Activated CD4-positive, alpha-beta T cell treated with anti-CD3 and anti-CD28 coated beads, Interleukin-2, amount 50 U/mL, for 24 hours (primary cell): ENCODE results near the gene MIXL1.
"Not testable (repeated sequence)": the region's sequence is repeated elsewhere in the genome, so short reads cannot be mapped to it uniquely, and the experiment has no call there.

Source experiments
- DNase-seq, 2 donors: peaks; one replicate each; pipeline ENCODE4 v3.0.0-alpha.2; 2020; ENCODE audit warnings: low read depth in 1 of 2, low spot score in 1 of 2

Gene MIXL1

GRCh38 chr1:226223157-226223785 is at the start of gene MIXL1:
Gene MIXL1, plus strand, starts transcription at chr1:226223664. Its CDS starts 18 bp downstream, at chr1:226223682.
- DNase-seq = no peak

GRCh38 chr1:226176870-226177269 is 46.6 kb upstream of the MIXL1 start:
- DNase-seq = no peak

GRCh38 chr1:226181996-226182714 is 41.3 kb upstream of the MIXL1 start:
- DNase-seq = no peak

DNA sequence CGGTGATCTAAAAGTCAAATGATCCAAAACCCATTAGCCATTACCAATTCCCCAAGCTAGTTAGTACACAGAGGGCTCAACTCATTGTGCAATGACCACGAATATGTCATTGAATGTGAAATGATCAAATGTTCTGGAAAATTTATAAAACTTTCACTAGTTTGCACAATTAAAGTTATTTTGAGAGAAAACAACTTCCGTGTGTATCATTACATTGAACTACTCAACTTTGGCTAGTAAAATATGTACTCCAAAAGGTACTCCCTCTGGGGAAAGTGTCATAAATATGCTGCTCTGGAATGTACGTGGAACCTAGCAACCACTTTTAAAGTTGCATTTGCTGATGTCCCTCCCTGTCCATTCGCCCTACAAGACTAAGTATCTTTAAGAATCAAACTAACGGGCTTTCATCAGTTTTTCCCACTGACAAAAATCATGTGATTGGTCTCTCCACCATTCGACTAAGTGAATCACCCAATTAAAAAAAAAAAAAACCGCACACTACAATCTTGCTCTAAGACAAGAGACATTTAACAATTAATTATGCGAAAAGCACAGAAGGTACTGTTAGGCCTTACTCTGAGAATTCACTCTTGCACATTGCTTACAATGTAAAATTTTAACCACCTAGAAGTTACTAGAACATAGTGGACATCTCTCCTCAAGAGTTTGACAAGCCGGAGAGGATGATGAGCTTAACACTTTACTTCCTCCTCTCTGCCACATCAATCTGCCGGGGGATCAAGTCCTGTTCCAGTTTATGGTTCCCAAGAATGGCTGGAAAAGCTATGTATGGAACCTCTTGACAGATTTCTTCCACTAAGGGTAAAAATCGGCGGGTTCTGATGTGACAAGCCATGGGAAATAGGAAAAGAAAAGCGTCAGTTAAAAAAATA is 38.1 kb upstream of the MIXL1 start:
- DNase-seq = no peak

- peak; percentile 61 to 83 for DNase-seq
Observed at GRCh38 chr1:226186124-226187018, 37.1 kb upstream of the MIXL1 start, which contains the start of gene ACBD3. Gene ACBD3, minus strand, starts transcription at chr1:226186741. Its CDS starts 66 bp downstream, at chr1:226186675.

DNA sequence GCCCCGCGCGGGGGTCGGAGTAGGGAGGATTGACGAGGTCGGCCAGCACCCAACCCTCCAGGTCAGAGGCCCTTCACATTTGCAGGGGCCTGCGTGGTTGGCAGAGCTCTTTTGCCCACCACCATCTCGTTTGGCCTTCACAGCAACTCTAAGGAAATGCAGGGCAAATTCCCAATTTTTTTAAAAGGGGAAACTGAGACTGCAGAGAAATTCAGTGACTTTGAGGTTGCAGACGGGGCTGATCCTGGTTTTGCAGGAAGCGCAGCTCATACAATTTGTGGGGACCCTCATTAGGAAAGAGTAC is 36.5 kb upstream of the MIXL1 start:
- no peak for DNase-seq

- no peak for DNase-seq
Observed at GRCh38 chr1:226187380-226187779, 36.1 kb upstream of the MIXL1 start.

DNA sequence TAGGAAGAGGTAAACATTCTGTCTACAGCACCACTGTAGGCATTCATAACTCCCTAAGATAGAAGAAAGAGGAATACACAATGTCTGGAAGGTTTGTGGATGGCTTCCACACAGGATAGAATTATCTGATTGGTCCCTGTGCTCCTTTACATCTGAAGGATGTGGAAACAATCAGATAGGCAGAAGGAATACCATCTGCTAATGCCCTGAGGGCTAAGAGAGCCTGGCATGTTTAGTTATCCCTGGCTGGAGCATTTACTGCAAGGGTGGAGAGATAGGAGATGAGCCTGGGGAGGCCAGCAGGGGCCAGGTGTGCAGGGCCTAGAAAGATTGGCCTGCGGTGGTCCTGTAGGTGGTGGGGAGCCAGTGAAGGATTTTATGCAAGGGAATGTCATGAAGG is 28.3 kb upstream of the MIXL1 start:
- DNase-seq = no peak

GRCh38 chr1:226199971-226200370 is 23.5 kb upstream of the MIXL1 start:
- no peak for DNase-seq

- no peak for DNase-seq
Observed at GRCh38 chr1:226201029-226201593, 22.4 kb upstream of the MIXL1 start.

- DNase-seq = no peak
Observed at GRCh38 chr1:226202246-226202645, 21.2 kb upstream of the MIXL1 start.

DNA sequence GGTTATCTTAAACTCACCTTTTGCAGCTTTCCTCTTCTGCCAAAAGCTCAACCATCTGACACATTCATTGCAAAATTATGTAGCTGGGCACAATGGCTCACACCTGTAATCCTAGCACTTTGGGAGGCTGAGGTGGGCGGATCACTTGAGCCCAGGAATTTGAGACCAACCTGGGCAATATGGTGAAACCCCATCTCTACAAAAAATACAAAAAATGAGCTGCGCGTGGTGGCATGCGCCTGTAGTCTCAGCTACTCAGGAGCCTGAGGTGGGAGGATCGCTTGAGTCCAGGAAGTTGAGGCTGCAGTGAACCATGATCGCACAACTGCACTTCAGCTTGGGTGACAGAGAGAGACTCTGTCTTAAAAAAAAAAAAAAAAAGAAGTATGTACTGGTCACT is 20.8 kb upstream of the MIXL1 start:
- DNase-seq = not testable (repeated sequence)

DNA sequence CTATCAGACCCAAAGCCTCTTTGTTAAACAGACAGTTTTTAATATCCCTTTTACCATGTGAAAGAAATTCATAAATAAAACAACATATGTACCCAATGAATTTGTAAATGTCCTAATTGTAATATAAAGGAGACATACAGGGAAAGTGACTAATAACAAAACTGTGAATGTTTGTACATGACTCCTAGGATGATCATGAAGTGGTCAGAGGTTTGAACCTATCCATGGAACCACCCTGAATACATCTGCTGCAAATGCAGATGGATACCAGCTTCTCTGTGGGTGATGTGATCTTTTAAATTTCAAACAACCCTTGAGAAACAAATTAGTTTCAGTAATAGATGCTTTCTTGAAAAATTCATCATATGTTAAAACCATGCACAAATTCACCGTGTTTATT is 20.2 kb upstream of the MIXL1 start:
- no peak for DNase-seq

GRCh38 chr1:226203655-226204054 is 19.8 kb upstream of the MIXL1 start:
- DNase-seq = no peak

- no peak for DNase-seq
Observed at GRCh38 chr1:226204198-226204597, 19.3 kb upstream of the MIXL1 start.

DNA sequence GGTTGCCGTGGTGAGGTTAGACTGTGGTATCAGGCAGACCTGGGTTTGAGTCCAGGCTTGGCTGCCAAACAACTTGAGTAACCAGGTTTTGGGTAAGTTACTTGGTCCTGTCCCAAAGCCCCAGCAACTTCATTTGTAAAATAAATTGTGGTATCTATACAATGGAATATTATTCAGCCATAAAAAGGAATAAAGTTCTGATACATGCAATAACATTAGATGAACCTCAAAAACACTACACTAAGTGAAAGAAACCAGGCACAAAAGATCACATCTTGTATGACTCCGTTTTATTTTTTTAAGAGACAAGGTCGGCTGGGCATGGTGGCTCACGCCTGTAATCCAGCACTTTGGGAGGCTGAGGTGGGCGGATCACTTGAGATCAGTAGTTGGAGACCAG is 16.4 kb upstream of the MIXL1 start:
- DNase-seq = no peak

- no peak for DNase-seq
Observed at GRCh38 chr1:226209307-226210059, 14.0 kb upstream of the MIXL1 start.

DNA sequence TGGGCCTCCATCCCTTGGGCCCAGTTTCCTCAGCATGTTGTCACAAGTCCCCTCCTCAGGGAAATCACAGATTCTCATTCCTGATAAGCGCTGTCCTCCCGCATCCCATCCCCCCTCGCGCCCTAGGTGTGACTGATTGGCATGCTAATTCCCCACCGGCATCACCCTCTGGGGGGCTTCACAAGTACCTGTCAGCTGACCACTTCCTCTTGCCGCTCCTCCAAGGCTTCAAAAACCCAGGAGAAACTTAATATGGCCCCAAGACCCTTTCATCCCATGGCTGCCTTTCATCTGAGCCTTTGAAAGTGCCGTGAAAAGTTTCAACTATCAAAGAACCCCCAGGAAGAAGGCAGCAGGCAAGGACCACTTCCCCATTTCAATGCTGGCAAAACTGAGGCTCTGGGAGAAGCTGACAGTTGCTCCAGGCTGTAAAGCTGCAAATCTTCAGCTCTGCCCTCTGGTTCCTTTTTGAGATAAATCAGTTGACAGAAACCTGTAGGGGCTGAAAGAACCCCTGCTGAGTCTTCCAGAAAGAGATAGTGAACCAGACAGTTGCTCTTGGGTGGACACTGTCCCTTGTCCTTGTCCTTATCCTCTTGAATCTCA is 12.8 kb upstream of the MIXL1 start:
- no peak for DNase-seq

GRCh38 chr1:226211181-226211821 is 12.2 kb upstream of the MIXL1 start:
- no peak for DNase-seq
